22Rv1 (cell line): ENCODE data around the gene GGCX.

Experiments used
- CTCF ChIP-seq: fragments of 450-650 bp; IDR thresholded peaks from 2 replicates; pipeline ENCODE4 v1.5.1; 2017; ENCODE audit warnings: mild to moderate bottlenecking
- ZFX ChIP-seq: fragments of 450-650 bp; IDR thresholded peaks from 2 replicates; pipeline ENCODE4 v1.6.1; 2017; ENCODE audit warnings: antibody characterized with exemption, borderline replicate concordance

- TF ChIP-seq CTCF (no peak), ZFX (no peak)
These were observed 23.4 kb downstream of the GGCX start for GRCh38 chr2:85537600-85538506.
